Smooth muscle cell of bladder (primary cell): ENCODE results near the gene CCL28. TPM values are rescaled to one million over a fixed set of nuclear protein-coding genes. Genes with fewer than 3 reads are reported as not detected.

Experiments used
- total RNA-seq: library from RNA; depleted of rRNA; stranded (reverse); fragments of >200 nt; gene quantifications from 2 replicates; pipeline ENCODE4 v1.2.3, GENCODE V29; 2014

The CCL28 gene
- 0.43 and 1.5 TPM in 2 replicates for total RNA-seq

GRCh38 chr5:43412156-43412555 lies at the start of gene CCL28:
CCL28 (minus strand) TSS chr5:43412391; CDS start chr5:43412316, 75 bp downstream.

Other genes with a start within 250 kb of the CCL28 start
- 1.8 and 2.7 TPM in 2 replicates for gene NIM1K, start 220.2 kb downstream of the CCL28 start, total RNA-seq
- 105 and 139 TPM in 2 replicates for gene HMGCS1, start 99.0 kb downstream of the CCL28 start, total RNA-seq
- 15.4 and 19.3 TPM in 2 replicates for gene TMEM267, start 71.5 kb upstream of the CCL28 start, total RNA-seq
- gene C5orf34, start 102.8 kb upstream of the CCL28 start, total RNA-seq = 1.4 TPM in 2 replicates
- 76.5 and 77.4 TPM in 2 replicates for gene PAIP1, start 144.7 kb upstream of the CCL28 start, total RNA-seq
- 81.3 and 94.2 TPM in 2 replicates for gene NNT, start 190.8 kb upstream of the CCL28 start, total RNA-seq